Thoracic aorta (tissue), 2 donors: ENCODE data around the gene OLIG1. TPM values are rescaled to one million over a fixed set of nuclear protein-coding genes. Genes with fewer than 3 reads are reported as not detected.

Experiments used
- ATAC-seq: fragments of 150-250 bp; one replicate; pipeline ENCODE4 v1.8.0; 2017; ENCODE audit warnings: low read depth; ENCODE audit not compliant: insufficient number of reproducible peaks, low FRiP score
- DNase-seq: peaks from one replicate; pipeline ENCODE4 v3.0.0-alpha.2; 2020; ENCODE audit warnings: low spot score
- H3K27ac ChIP-seq, 2 donors: fragments of 200-600 bp; sonication (generic); 1 replicate in 1 of 2; 2 replicates in 1 of 2; pipeline ENCODE4 v1.5.1; 2016; ENCODE audit warnings: mild to moderate bottlenecking in 2 of 2, moderate library complexity in 2 of 2
- H3K27me3 ChIP-seq: fragments of 200-600 bp; sonication (generic); replicated peaks from 2 replicates; pipeline ENCODE4 v1.6.0; 2016; ENCODE audit warnings: mild to moderate bottlenecking; ENCODE audit not compliant: insufficient read depth
- H3K36me3 ChIP-seq: fragments of 200-600 bp; sonication (generic); one replicate; pipeline ENCODE4 v1.5.1; 2016
- H3K4me1 ChIP-seq, 2 donors: fragments of 200-600 bp; sonication (generic); 1 replicate in 1 of 2; 2 replicates in 1 of 2; pipeline versions ENCODE4 v1.5.1 to v1.6.0; 2016; ENCODE audit warnings: low read depth in 2 of 2, mild to moderate bottlenecking in 1 of 2; ENCODE audit not compliant: control insufficient read depth in 1 of 2
- H3K4me3 ChIP-seq: fragments of 200-600 bp; sonication (generic); 2 replicates; pipeline ENCODE4 v1.5.1; 2016; ENCODE audit warnings: mild to moderate bottlenecking
- H3K9me3 ChIP-seq: fragments of 200-600 bp; sonication (generic); 2 replicates; pipeline ENCODE4 v1.5.1; 2016
- total RNA-seq, 2 donors: library from RNA; depleted of rRNA; stranded (reverse); fragments of >200 nt; gene quantifications; one replicate each; pipeline versions ENCODE4 v1.1.0 to v1.2.3, GENCODE V29; 2016
- TF ChIP-seq, protein P1 (sequence below): fragments of 200-600 bp; sonication (generic); IDR thresholded peaks from one replicate; pipeline ENCODE4 v1.5.1; 2019; ENCODE audit warnings: antibody characterized with exemption

The OLIG1 gene
- total RNA-seq, 2 donors from 2014 or later: not detected

DNA sequence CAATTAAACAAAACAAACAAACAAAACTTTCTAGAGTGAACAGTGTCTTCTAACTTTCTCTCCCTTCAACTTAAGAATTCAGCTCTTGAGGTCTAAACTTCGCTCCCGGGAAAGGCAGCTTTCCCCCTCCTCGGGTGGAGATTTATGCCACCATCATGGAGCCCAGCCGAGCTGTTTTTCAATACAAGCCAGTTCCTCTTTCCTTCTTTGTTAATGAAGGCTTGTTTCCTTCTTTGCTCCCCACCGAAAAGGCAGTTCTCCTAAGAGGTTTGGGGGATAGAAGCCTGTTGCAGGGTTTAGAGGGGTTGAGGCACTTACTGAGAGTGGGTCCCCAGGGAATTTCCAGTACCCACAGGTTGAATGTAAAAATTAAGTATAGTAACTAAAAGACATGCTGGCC, 26.5 kb downstream of the OLIG1 start:
- no peak for ATAC-seq
- no peaks in the 10 kb centered on the region for H3K27me3 ChIP-seq
- no peaks in the 10 kb centered on the region for H3K4me1 ChIP-seq
- no peaks in the 10 kb centered on the region for H3K36me3 ChIP-seq
- TF ChIP-seq, protein P1, sequence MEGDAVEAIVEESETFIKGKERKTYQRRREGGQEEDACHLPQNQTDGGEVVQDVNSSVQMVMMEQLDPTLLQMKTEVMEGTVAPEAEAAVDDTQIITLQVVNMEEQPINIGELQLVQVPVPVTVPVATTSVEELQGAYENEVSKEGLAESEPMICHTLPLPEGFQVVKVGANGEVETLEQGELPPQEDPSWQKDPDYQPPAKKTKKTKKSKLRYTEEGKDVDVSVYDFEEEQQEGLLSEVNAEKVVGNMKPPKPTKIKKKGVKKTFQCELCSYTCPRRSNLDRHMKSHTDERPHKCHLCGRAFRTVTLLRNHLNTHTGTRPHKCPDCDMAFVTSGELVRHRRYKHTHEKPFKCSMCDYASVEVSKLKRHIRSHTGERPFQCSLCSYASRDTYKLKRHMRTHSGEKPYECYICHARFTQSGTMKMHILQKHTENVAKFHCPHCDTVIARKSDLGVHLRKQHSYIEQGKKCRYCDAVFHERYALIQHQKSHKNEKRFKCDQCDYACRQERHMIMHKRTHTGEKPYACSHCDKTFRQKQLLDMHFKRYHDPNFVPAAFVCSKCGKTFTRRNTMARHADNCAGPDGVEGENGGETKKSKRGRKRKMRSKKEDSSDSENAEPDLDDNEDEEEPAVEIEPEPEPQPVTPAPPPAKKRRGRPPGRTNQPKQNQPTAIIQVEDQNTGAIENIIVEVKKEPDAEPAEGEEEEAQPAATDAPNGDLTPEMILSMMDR: no peak
- DNase-seq: no peak
- H3K4me3 ChIP-seq: no peak overlapping the region
- H3K27ac ChIP-seq: no peak overlapping the region
- no peaks in the 10 kb centered on the region for H3K9me3 ChIP-seq

DNA sequence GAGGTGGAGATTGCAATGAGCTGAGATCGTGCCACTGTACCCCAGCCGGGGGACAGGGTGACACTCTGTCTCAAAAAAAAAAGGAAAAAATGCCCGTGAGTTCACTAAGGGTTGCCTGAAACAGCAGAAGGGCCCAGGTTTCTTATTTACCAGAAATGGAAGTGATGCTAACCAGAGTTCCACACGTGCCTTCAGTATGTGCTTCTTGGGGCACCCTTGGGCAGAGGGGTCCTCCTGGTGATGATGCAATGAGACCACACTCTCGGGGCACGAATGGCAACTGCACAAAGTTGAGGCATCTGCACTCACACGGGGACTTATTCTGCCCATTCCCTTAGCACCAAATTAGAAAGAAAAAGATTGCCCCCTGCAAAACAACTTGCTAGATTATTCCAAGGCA, 29.2 kb downstream of the OLIG1 start:
- TF ChIP-seq, protein P1: no peak
- ATAC-seq: no peak
- DNase-seq: no peak
- Histone ChIP-seq H3K36me3 (no peaks in the 10 kb centered on the region), H3K4me3 (no peak overlapping the region), H3K27ac (no peak overlapping the region), H3K4me1 (no peaks in the 10 kb centered on the region), H3K27me3 (no peaks in the 10 kb centered on the region), H3K9me3 (no peaks in the 10 kb centered on the region)

DNA sequence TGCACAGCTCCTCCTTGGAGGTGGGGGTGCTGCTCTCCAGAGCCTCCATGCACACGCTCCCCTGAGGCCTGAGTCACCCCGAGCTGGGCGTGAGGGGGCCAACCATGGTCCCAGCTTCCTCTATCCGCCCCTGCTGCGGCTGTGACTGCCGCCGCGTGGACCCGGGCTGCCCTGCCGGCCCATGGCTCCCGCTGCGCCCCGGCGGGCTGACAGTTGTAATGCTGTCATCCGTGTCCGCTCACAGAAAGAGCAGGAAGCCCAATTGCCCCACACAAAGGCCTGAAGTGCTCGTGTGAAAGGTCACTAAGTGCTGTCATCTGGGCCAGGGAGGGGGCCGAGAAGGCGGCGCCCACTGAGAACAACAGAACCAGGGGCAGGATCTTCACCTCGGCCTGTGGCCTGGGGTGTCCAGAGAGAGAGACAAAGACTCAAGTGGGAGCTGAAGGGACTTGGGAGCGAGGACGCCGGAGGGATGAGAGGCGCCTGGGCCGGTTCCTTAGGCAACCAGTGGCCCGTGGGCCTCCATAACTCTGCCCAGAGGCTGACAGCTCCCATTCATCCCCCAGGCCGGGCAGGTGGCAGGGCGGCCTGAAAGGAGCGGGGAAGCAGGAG, 31.5 kb downstream of the OLIG1 start:
- Histone ChIP-seq H3K4me3 (no peak overlapping the region), H3K36me3 (no peaks in the 10 kb centered on the region), H3K27me3 (no peaks in the 10 kb centered on the region), H3K27ac (no peak overlapping the region), H3K4me1 (no peaks in the 10 kb centered on the region), H3K9me3 (no peaks in the 10 kb centered on the region)
- TF ChIP-seq, protein P1: no peak
- ATAC-seq (no peak), DNase-seq (no peak)

DNA sequence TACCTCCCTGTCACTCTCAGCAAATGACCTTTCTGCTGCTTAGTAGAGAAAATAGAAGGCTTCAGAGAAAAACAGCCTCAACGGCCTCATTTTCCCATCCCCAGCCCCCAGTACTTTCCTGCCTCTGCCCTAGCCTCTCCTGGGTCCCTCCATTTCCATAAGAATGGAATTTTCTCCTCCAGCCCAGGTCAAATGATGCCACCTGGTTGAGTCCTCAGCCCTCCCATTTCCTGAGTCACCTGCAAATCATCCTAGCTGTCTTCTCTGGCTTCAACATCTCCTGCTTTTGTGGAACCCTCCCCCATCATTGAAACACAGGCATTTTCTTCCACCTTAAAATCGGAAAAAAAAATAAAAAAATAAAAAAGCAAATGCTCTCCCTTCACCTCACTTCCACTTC, 35.1 kb downstream of the OLIG1 start:
- Histone ChIP-seq H3K4me3 (no peak overlapping the region), H3K36me3 (no peaks in the 10 kb centered on the region), H3K4me1 (no peaks in the 10 kb centered on the region), H3K27ac (no peak overlapping the region), H3K27me3 (peaks cover 7% of the 10 kb centered on the region), H3K9me3 (no peaks in the 10 kb centered on the region)
- ATAC-seq: no peak
- TF ChIP-seq, protein P1: no peak
- DNase-seq: no peak

DNA sequence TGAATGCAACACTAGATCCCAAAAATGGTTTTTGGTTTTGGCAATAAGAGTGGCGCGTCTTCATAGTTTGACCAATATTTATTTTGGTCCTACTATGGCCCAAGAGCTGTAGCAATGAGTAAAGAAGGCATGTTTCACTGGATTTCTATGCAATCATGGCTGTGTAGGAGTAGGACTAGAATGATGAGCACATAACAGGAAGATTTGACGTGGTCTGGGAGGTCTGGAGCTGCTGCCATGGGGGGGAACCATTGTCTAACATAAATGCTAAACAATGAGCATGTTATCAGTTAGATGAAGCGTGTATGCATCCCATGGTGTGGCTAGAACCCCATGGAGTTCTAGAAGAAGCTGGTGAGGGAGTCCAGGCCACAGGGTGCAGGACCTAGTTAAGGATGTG, 38.3 kb downstream of the OLIG1 start:
- TF ChIP-seq, protein P1: no peak
- no peaks in the 10 kb centered on the region for H3K36me3 ChIP-seq
- no peak for ATAC-seq
- no peak overlapping the region for H3K27ac ChIP-seq
- peaks cover 13% of the 10 kb centered on the region for H3K27me3 ChIP-seq
- no peaks in the 10 kb centered on the region for H3K4me1 ChIP-seq
- H3K9me3 ChIP-seq: no peaks in the 10 kb centered on the region
- no peak for DNase-seq
- H3K4me3 ChIP-seq: no peak overlapping the region
